H1 (cell line): ENCODE data around the gene MAPT. TPM values are rescaled to one million over a fixed set of nuclear protein-coding genes. Genes with fewer than 3 reads are reported as not detected.

Experiments used
- CEBPB ChIP-seq: IDR thresholded peaks from 2 replicates; pipeline ENCODE4 v1.6.1; 2012; ENCODE audit warnings: low read depth, low read length
- CTBP2 ChIP-seq: IDR thresholded peaks from 2 replicates; pipeline ENCODE4 v1.7.0; 2011; ENCODE audit warnings: borderline replicate concordance, mild to moderate bottlenecking, moderate library complexity, mixed read lengths, low read length; ENCODE audit not compliant: insufficient read depth, insufficient read length
- JUND ChIP-seq: IDR thresholded peaks from 2 replicates; pipeline ENCODE4 v1.6.1; 2011; ENCODE audit warnings: mild to moderate bottlenecking, improper control_type of control experiment, low read length
- NANOG ChIP-seq: IDR thresholded peaks from 2 replicates; pipeline ENCODE4 v1.6.1; 2011; ENCODE audit warnings: low read length, low read depth, mild to moderate bottlenecking, inconsistent platforms; ENCODE audit not compliant: insufficient read depth, poor library complexity, severe bottlenecking
- TAF7 ChIP-seq: optimal IDR thresholded peaks from 2 replicates; pipeline ENCODE3; 2011; ENCODE audit warnings: low read depth, mild to moderate bottlenecking, inconsistent platforms, low read length, moderate library complexity, borderline replicate concordance
- polyA plus RNA-seq, 7 experiments: library from polyadenylated mRNA; depleted of rRNA in 3 of 7; stranded (reverse) in 5 of 7; unstranded in 2 of 7; fragments of >200 nt in 5 of 7; fragments of 200-250 nt in 2 of 7; gene quantifications; 1 replicate in 5 of 7; 2 replicates in 1 of 7; 4 replicates in 1 of 7; pipeline versions ENCODE4 v1.2.1 to v1.2.3, GENCODE V29; 2011 to 2013; ENCODE audit warnings: missing spikeins in 2 of 7, mixed read lengths in 2 of 7
- total RNA-seq: library from RNA; stranded (reverse); fragmentation: NEBNext Ultra II Directional; extraction: Animal tissue kit (Norgen Biotek cat#: 25700); gene quantifications from 2 replicates; pipeline ENCODE4 v1.2.1, GENCODE V29; 2021
- TF ChIP-seq, protein P1 (sequence below): IDR thresholded peaks from 2 replicates; pipeline ENCODE4 v1.6.1; 2011; ENCODE audit warnings: low read depth, mild to moderate bottlenecking, low read length; ENCODE audit not compliant: insufficient read depth

MAPT gene
- total and polyA plus RNA-seq, 2 of the 8 experiments (the other 6 are each of a cell fraction or from before 2014, with no cell fraction given): 0.54 to 1.7 TPM

DNA sequence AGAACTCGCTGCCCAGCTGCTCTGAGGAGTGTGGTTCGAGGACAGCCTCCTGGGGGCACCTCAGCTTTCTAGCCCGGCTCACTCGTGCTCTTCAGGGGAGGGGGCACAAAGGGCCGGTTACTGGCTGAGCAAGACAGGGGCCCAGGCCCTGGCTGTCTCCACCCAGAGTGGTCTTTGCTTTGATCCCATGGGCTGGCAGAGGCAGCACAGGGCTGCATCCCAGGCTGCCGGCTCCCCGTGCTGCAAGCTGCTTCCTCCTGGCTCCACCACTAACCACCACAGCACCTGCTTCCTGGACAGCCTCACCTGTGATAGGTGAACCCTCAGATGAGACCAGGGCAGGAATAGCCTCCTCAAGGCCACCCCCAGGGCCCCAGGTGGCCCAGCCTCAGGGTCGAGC lies 42.9 kb upstream of the MAPT start (continued):
- no peak for TF ChIP-seq TAF7
- TF ChIP-seq, protein P1, sequence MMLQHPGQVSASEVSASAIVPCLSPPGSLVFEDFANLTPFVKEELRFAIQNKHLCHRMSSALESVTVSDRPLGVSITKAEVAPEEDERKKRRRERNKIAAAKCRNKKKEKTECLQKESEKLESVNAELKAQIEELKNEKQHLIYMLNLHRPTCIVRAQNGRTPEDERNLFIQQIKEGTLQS: no peak
- TF ChIP-seq NANOG: no peak
- TF ChIP-seq CEBPB: no peak
- no peak for TF ChIP-seq JUND
- TF ChIP-seq CTBP2: no peak
